Hepatocyte (in vitro differentiated cells): ENCODE results near the gene ZGPAT. TPM values are rescaled to one million over a fixed set of nuclear protein-coding genes. Genes with fewer than 3 reads are reported as not detected.

Experiments
- DNase-seq: peaks from one replicate; pipeline ENCODE4 v3.0.0-alpha.2; 2016; ENCODE audit warnings: low spot score
- H2AFZ ChIP-seq: fragments of 200-600 bp; sonication (generic); 2 replicates; pipeline ENCODE4 v1.6.0; 2016; ENCODE audit warnings: antibody characterized with exemption, mild to moderate bottlenecking
- H3K27ac ChIP-seq: fragments of 200-600 bp; sonication (generic); 2 replicates; pipeline ENCODE4 v1.5.1; 2016; ENCODE audit warnings: mild to moderate bottlenecking
- H3K27me3 ChIP-seq: fragments of 200-600 bp; sonication (generic); 2 replicates; pipeline ENCODE4 v1.6.1; 2016
- H3K36me3 ChIP-seq: fragments of 200-600 bp; sonication (generic); replicated peaks from 2 replicates; pipeline ENCODE4 v1.5.1; 2016; ENCODE audit warnings: low read depth; ENCODE audit not compliant: insufficient read depth
- H3K4me1 ChIP-seq: fragments of 200-600 bp; sonication (generic); 2 replicates; pipeline ENCODE4 v1.5.1; 2016; ENCODE audit warnings: mild to moderate bottlenecking, moderate library complexity; ENCODE audit not compliant: insufficient read depth
- H3K4me2 ChIP-seq: fragments of 200-600 bp; sonication (generic); 2 replicates; pipeline ENCODE4 v1.6.0; 2016
- H3K4me3 ChIP-seq: fragments of 200-600 bp; sonication (generic); 2 replicates; pipeline ENCODE4 v1.5.1; 2016; ENCODE audit warnings: mild to moderate bottlenecking
- H3K79me2 ChIP-seq: fragments of 200-600 bp; sonication (generic); 2 replicates; pipeline ENCODE4 v1.6.0; 2017; ENCODE audit warnings: mild to moderate bottlenecking
- H3K9me2 ChIP-seq: fragments of 200-600 bp; sonication (generic); replicated peaks from 2 replicates; pipeline ENCODE4 v1.6.0; 2017; ENCODE audit warnings: mild to moderate bottlenecking; ENCODE audit not compliant: insufficient read depth
- H3K9me3 ChIP-seq: fragments of 200-600 bp; sonication (generic); 2 replicates; pipeline ENCODE4 v1.5.1; 2016; ENCODE audit warnings: low read depth, mild to moderate bottlenecking
- H4K20me1 ChIP-seq: fragments of 200-600 bp; sonication (generic); 2 replicates; pipeline ENCODE4 v1.6.0; 2016; ENCODE audit warnings: mild to moderate bottlenecking; ENCODE audit not compliant: insufficient read depth, poor library complexity, severe bottlenecking
- EZH2 ChIP-seq: fragments of 200-600 bp; sonication (generic); IDR thresholded peaks from 2 replicates; pipeline ENCODE4 v1.6.1; 2016; ENCODE audit warnings: antibody characterized with exemption, mild to moderate bottlenecking, borderline replicate concordance
- EZH2phosphoT487 ChIP-seq: fragments of 200-600 bp; sonication (generic); IDR thresholded peaks from one replicate; pipeline ENCODE4 v1.6.1; 2018; ENCODE audit warnings: antibody characterized with exemption, mild to moderate bottlenecking, low read depth, moderate library complexity; ENCODE audit not compliant: unreplicated experiment, severe bottlenecking
- WGBS: methylation state at CpG from one replicate; pipeline ENCODE4 v1.1.6; 2016; ENCODE audit warnings: low lambda C conversion rate; ENCODE audit errors: missing lambda C conversion rate; 5-methylcytosine and 5-hydroxymethylcytosine counted together
- polyA plus RNA-seq: library from polyadenylated mRNA; unstranded; fragments of >200 nt; fragmentation: Nextera tagmentation; extraction: Ambion mirVana; gene quantifications from 2 replicates; pipeline ENCODE4 v1.2.1, GENCODE V29; 2016
- total RNA-seq: library from RNA; depleted of rRNA; stranded (reverse); fragments of >200 nt; gene quantifications from 2 replicates; pipeline ENCODE4 v1.2.3, GENCODE V29; 2014
- TF ChIP-seq, protein P1 (sequence below): fragments of 200-600 bp; sonication (generic); IDR thresholded peaks from 2 replicates; pipeline ENCODE4 v1.5.1; 2016; ENCODE audit warnings: antibody characterized with exemption, mild to moderate bottlenecking; ENCODE audit not compliant: poor library complexity

ZGPAT gene
- total and polyA plus RNA-seq, 2 experiments from 2014 or later = 18.6 to 41.7 TPM

DNA sequence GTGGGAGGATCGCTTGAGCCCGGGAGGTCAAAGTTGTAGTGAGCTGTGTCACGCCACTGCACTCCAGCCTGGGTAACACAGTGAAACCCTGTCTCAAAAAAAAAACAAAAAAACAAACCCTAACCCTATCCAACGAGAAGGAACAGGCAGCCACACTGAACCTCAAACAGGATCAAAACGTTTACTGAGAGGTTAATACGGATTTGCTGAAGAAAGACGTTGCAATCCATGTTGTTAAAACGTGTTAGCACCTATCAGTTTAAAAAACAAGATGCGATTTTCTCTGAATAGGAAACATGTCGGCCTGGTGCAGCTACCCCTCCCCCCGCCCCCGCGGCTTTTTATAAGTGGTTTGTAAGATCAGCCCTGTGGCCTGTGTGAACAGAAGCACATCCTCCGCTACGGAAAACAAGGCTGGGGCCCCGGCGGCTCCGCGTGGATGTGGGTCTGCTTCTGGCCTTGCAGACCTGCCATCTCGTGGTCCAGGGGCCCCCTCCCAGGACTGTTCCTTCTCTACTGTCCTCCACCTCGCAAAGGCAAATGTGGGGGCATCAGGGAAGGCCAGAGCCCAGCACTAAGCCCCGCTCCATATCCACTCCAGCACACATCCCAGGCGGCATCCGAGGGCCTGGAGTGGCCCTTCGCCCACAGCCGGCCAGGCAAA is 43.1 kb downstream of the ZGPAT start:
- no peak overlapping the region for H3K4me3 ChIP-seq
- no peaks in the 10 kb centered on the region for H3K4me1 ChIP-seq
- no peak for TF ChIP-seq EZH2
- TF ChIP-seq EZH2phosphoT487 = no peak
- TF ChIP-seq, protein P1, sequence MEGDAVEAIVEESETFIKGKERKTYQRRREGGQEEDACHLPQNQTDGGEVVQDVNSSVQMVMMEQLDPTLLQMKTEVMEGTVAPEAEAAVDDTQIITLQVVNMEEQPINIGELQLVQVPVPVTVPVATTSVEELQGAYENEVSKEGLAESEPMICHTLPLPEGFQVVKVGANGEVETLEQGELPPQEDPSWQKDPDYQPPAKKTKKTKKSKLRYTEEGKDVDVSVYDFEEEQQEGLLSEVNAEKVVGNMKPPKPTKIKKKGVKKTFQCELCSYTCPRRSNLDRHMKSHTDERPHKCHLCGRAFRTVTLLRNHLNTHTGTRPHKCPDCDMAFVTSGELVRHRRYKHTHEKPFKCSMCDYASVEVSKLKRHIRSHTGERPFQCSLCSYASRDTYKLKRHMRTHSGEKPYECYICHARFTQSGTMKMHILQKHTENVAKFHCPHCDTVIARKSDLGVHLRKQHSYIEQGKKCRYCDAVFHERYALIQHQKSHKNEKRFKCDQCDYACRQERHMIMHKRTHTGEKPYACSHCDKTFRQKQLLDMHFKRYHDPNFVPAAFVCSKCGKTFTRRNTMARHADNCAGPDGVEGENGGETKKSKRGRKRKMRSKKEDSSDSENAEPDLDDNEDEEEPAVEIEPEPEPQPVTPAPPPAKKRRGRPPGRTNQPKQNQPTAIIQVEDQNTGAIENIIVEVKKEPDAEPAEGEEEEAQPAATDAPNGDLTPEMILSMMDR = no peak
- H3K36me3 ChIP-seq = no peaks in the 10 kb centered on the region
- H2AFZ ChIP-seq = no peak overlapping the region
- no peaks in the 10 kb centered on the region for H3K9me3 ChIP-seq
- H4K20me1 ChIP-seq = no peaks in the 10 kb centered on the region
- H3K4me2 ChIP-seq = no peak overlapping the region
- no peaks in the 10 kb centered on the region for H3K27me3 ChIP-seq
- 77% methylated on average over 26 of the region's 26 CpGs for WGBS
- H3K79me2 ChIP-seq = no peaks in the 10 kb centered on the region
- H3K9me2 ChIP-seq = no peaks in the 10 kb centered on the region
- no peak overlapping the region for H3K27ac ChIP-seq
- DNase-seq = no peak

DNA sequence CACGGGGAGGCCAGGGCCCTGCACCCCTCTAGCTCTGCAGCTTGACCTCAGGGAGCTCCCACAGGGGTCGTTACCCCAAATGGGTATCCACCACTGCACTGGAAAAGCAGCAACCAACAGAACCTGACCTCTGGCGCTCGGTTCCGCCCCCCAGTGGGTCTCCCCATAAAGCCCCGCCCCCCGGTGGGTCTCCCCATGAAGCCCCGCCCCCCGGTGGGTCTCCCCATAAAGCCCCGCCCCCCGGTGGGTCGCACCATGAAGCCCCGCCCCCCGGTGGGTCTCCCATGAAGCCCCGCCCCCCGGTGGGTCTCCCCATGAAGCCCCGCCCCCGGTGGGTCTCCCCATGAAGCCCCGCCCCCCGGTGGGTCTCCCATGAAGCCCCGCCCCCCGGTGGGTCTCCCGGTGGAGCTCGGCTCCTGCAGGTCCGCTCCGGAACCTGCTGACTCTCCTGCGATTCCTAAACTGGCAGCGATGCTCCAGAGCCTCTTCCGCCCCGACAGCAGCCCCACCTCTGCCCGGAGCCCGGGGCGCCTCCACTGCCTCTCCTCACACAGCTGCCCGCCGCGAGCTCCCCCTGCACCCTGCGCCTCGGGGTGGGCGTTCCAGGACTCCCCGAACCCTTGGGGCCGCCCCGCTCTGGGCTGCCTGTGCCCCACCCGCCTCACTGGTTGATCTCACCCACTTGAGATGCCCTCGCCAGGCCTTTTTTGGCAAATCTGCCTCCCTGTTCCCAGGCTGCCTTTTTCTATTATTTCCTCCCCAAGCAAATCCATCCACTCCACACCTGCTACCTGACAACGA is 43.8 kb downstream of the ZGPAT start:
- H2AFZ ChIP-seq = no peak overlapping the region
- TF ChIP-seq, protein P1 = no peak
- TF ChIP-seq EZH2 (no peak), EZH2phosphoT487 (no peak)
- no peaks in the 10 kb centered on the region for H3K9me2 ChIP-seq
- H3K27me3 ChIP-seq = no peaks in the 10 kb centered on the region
- H3K9me3 ChIP-seq = no peaks in the 10 kb centered on the region
- H3K27ac ChIP-seq = no peak overlapping the region
- 97% methylated on average over 11 of the region's 45 CpGs for WGBS
- no peaks in the 10 kb centered on the region for H3K4me1 ChIP-seq
- no peaks in the 10 kb centered on the region for H4K20me1 ChIP-seq
- H3K36me3 ChIP-seq = no peaks in the 10 kb centered on the region
- H3K4me2 ChIP-seq = no peak overlapping the region
- no peak overlapping the region for H3K4me3 ChIP-seq
- peak; percentile 3 for DNase-seq
- no peaks in the 10 kb centered on the region for H3K79me2 ChIP-seq

DNA sequence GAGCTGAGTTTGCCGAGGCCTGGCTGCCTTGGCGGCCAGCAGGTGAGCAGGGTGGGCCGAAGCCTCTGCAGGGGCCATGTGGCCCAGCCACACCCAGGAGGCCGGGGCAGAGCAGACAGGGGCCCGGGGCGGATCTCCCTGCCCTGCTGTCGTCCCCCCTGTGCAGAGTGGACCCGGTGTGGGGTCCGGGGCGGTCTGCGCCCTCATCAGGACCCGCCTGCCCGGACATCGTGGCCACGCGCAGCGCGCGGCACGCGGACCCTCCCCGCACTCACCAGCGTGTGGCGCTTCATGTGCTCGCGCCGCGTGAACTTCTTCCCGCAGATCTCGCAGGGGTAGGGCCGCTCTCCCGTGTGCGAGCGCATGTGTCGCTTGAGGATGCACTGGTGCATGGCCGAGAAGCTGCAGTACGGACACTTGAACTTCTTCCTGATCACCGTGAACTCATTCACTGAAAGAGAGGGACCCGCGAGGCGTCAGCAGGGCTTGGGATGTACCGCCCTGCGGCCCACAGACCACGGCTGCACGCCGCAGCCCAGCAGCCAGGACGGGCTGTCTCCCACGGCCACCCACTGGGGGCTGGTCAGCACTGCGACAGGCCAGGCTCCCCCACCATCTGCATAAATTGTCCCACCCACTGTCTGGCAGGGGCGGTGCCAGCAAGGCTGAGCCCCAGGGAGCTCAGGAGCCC is 44.7 kb downstream of the ZGPAT start:
- Histone ChIP-seq H3K4me3 (no peak overlapping the region), H4K20me1 (no peaks in the 10 kb centered on the region), H3K79me2 (no peaks in the 10 kb centered on the region), H3K9me2 (no peaks in the 10 kb centered on the region), H3K9me3 (no peaks in the 10 kb centered on the region), H3K4me1 (no peaks in the 10 kb centered on the region), H3K4me2 (no peak overlapping the region), H2AFZ (no peak overlapping the region), H3K27me3 (no peaks in the 10 kb centered on the region), H3K36me3 (no peaks in the 10 kb centered on the region), H3K27ac (no peak overlapping the region)
- TF ChIP-seq, protein P1 = no peak
- TF ChIP-seq EZH2phosphoT487 = no peak
- TF ChIP-seq EZH2 = no peak
- DNase-seq = no peak
- WGBS = 96% methylated on average over 34 of the region's 50 CpGs
